Right lobe of liver (tissue), 4 donors: ENCODE data around the gene KLF13.

Experiments used
- POLR2A ChIP-seq: fragments of 450-650 bp; IDR thresholded peaks from one replicate; pipeline ENCODE4 v1.6.1; 2017; ENCODE audit warnings: antibody characterized with exemption, mild to moderate bottlenecking
- TF ChIP-seq, protein P1 (sequence below), 4 donors: fragments of 200-600 bp in 3 of 4; fragments of 450-650 bp in 1 of 4; IDR thresholded peaks; one replicate each; pipeline versions ENCODE4 v1.5.1 to v1.8.0; 2016 to 2022; ENCODE audit warnings: antibody characterized with exemption in 4 of 4, mild to moderate bottlenecking in 2 of 4
- donor health status: DM: no; HTN: no; CAD: no.
- donor health status: DM: no; HTN: no; CAD: no.
- donor health status: DM: no; HTN: yes; CAD: no.

- TF ChIP-seq, protein P1, sequence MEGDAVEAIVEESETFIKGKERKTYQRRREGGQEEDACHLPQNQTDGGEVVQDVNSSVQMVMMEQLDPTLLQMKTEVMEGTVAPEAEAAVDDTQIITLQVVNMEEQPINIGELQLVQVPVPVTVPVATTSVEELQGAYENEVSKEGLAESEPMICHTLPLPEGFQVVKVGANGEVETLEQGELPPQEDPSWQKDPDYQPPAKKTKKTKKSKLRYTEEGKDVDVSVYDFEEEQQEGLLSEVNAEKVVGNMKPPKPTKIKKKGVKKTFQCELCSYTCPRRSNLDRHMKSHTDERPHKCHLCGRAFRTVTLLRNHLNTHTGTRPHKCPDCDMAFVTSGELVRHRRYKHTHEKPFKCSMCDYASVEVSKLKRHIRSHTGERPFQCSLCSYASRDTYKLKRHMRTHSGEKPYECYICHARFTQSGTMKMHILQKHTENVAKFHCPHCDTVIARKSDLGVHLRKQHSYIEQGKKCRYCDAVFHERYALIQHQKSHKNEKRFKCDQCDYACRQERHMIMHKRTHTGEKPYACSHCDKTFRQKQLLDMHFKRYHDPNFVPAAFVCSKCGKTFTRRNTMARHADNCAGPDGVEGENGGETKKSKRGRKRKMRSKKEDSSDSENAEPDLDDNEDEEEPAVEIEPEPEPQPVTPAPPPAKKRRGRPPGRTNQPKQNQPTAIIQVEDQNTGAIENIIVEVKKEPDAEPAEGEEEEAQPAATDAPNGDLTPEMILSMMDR (IDR thresholded peaks at IDR 0.05) = no peak
- TF ChIP-seq POLR2A = no peak
Measured at GRCh38 chr15:31375772-31376171, 49.1 kb downstream of the KLF13 start.
